ENCODE measurements around the gene LSAMP.
"Not testable (repeated sequence)": the region's sequence is repeated elsewhere in the genome, so short reads cannot be mapped to it uniquely, and the experiment has no call there.

Gene LSAMP

DNA sequence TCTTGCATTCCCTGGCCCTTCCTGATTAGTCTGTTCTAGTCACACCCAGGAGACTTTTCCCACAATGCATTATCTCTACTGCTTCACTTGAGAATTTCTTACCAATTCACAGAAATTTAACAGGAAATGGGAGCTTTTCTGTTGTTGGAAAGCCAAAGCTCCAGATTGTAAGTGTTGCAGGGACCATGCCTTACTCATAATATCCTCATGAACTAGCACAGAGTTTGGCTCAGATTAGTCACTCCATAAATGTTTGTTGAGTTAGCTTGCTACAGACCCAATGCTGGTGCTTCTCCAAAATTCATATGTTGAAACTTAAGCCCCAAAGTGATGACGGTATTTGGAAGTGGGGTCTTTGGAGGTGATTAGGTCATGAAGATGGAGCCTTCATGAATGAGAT is 589.4 kb downstream of the LSAMP start:
- no peak overlapping the region for H3K9ac ChIP-seq (ENCODE audit: low read depth, low read length)
- peaks cover 32% of the 10 kb centered on the region for H3K4me1 ChIP-seq (ENCODE audit: control insufficient read depth, insufficient read depth, low read length)
- H3K4me3 ChIP-seq (ENCODE audit: low read depth, low read length), result no peak overlapping the region
- H3K36me3 ChIP-seq (ENCODE audit: control insufficient read depth, insufficient read depth, low read length), result no peaks in the 10 kb centered on the region
- no peaks in the 10 kb centered on the region for H3K9me3 ChIP-seq (ENCODE audit: control insufficient read depth, insufficient read depth, low read length)
- H3K27me3 ChIP-seq (ENCODE audit: control insufficient read depth, insufficient read depth, low read length), result no peaks in the 10 kb centered on the region

DNA sequence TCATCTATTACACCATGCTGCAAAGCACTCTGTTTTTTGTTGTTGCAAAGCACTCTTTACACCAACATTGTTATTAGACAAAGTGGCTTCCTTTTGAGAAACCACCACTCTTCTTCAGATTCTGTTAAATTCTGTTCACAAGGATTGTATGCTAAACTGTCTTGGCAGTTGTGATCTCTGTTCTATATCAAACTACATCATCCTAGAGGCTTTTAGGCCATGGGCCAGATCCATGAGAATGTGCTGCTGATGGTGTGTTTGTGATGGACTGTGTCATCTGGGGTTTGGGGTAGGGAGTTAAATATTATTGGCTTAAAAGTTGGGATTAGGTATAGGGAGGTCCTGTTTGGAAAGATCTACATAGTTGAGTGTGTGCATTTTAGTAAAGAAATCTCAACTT is 592.2 kb downstream of the LSAMP start:
- Histone ChIP-seq H3K4me3 (ENCODE audit: low read depth, low read length) (no peak overlapping the region), H3K9ac (ENCODE audit: low read depth, low read length) (no peak overlapping the region), H3K27me3 (ENCODE audit: control insufficient read depth, insufficient read depth, low read length) (no peaks in the 10 kb centered on the region), H3K9me3 (ENCODE audit: control insufficient read depth, insufficient read depth, low read length) (no peaks in the 10 kb centered on the region), H3K4me1 (ENCODE audit: control insufficient read depth, insufficient read depth, low read length) (peaks cover 12% of the 10 kb centered on the region), H3K36me3 (ENCODE audit: control insufficient read depth, insufficient read depth, low read length) (no peaks in the 10 kb centered on the region)

DNA sequence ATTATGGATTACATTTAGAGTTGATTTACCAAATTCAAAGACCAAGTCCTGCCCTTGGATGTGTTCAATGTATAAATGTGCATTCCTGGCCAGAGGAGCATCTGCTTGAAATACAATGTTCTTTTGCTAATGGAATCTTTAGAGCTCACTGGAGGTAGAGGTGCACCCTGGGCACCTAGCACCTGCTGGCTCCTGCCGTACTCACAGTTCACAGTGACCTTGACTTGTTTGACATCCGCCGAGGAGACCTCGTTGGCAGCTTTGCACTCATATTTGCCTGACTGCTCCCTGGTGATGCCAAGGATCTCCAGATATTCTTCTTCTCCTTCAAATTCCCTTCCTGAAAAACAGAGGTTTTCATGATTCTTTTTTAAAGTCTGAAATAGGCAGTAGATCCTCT is 593.0 kb downstream of the LSAMP start:
- no peaks in the 10 kb centered on the region for H3K9me3 ChIP-seq (ENCODE audit: control insufficient read depth, insufficient read depth, low read length)
- no peaks in the 10 kb centered on the region for H3K27me3 ChIP-seq (ENCODE audit: control insufficient read depth, insufficient read depth, low read length)
- peaks cover 6% of the 10 kb centered on the region for H3K4me1 ChIP-seq (ENCODE audit: control insufficient read depth, insufficient read depth, low read length)
- H3K4me3 ChIP-seq (ENCODE audit: low read depth, low read length), result no peak overlapping the region
- H3K9ac ChIP-seq (ENCODE audit: low read depth, low read length), result no peak overlapping the region
- H3K36me3 ChIP-seq (ENCODE audit: control insufficient read depth, insufficient read depth, low read length), result no peaks in the 10 kb centered on the region

DNA sequence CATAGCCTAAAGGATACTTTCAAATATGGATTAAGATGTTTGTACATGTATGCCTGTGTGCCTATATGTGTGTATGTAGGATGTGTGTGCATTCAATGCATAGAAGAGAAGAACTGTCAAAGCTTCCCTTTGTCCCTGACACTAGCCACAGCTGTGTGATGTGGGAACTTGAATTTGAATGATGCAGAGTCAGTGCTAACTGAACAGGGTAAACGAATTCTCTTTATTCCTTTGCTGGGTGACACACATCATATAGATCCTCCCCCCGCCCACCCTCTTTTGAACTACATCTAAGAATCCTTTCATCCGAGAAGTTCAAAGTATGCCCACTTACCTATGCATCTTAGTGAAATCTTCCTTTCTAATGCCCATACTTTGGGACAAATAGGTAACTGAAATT is 593.7 kb downstream of the LSAMP start:
- Histone ChIP-seq H3K36me3 (ENCODE audit: control insufficient read depth, insufficient read depth, low read length) (no peaks in the 10 kb centered on the region), H3K9ac (ENCODE audit: low read depth, low read length) (no peak overlapping the region), H3K27me3 (ENCODE audit: control insufficient read depth, insufficient read depth, low read length) (no peaks in the 10 kb centered on the region), H3K4me1 (ENCODE audit: control insufficient read depth, insufficient read depth, low read length) (peaks cover 1% of the 10 kb centered on the region), H3K4me3 (ENCODE audit: low read depth, low read length) (no peak overlapping the region), H3K9me3 (ENCODE audit: control insufficient read depth, insufficient read depth, low read length) (no peaks in the 10 kb centered on the region)

DNA sequence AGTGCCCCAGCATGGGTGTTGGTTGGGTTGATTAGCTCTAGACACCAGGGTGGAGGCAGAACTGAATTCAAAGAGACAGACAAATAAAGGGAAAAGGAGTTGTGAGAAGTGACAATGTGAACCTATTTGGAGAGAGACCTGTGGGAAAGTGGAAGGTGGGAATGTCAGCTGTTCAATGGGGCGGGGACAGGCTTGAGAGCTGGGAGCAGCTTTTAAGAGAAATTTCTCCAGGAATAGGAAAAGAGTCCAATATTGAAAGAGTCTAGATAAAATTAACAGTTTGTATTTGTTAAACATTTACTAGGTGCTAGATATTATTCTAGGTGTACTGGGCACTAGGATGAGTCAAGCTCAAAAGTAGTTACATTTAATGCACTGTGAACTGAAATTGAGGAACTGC is 596.6 kb downstream of the LSAMP start:
- H3K4me1 ChIP-seq (ENCODE audit: control insufficient read depth, insufficient read depth, low read length), result peaks cover 5% of the 10 kb centered on the region
- H3K9me3 ChIP-seq (ENCODE audit: control insufficient read depth, insufficient read depth, low read length), result no peaks in the 10 kb centered on the region
- H3K36me3 ChIP-seq (ENCODE audit: control insufficient read depth, insufficient read depth, low read length), result no peaks in the 10 kb centered on the region
- no peaks in the 10 kb centered on the region for H3K27me3 ChIP-seq (ENCODE audit: control insufficient read depth, insufficient read depth, low read length)
- no peak overlapping the region for H3K9ac ChIP-seq (ENCODE audit: low read depth, low read length)
- H3K4me3 ChIP-seq (ENCODE audit: low read depth, low read length), result no peak overlapping the region

DNA sequence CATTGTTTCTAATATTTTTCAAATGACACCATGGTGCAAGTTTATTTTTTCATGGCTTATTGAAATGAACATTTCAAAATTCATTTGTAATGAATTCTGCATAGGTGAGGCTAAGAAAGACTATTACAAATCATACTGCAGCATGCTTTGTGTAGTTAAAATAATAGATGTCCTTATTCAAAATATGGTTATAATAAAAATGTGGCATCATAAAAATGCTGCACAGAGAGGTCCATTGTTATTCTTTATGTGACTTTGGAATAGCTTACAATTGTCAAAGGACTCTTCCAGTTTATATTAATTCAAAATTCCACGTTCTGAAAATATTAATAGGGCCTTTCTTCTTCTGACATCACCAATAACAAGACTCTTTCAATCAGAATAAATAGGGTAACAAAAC is 599.3 kb downstream of the LSAMP start:
- H3K36me3 ChIP-seq (ENCODE audit: control insufficient read depth, insufficient read depth, low read length), result no peaks in the 10 kb centered on the region
- H3K4me1 ChIP-seq (ENCODE audit: control insufficient read depth, insufficient read depth, low read length), result peaks cover 5% of the 10 kb centered on the region
- H3K4me3 ChIP-seq (ENCODE audit: low read depth, low read length), result no peak overlapping the region
- H3K9me3 ChIP-seq (ENCODE audit: control insufficient read depth, insufficient read depth, low read length), result no peaks in the 10 kb centered on the region
- H3K9ac ChIP-seq (ENCODE audit: low read depth, low read length), result no peak overlapping the region
- no peaks in the 10 kb centered on the region for H3K27me3 ChIP-seq (ENCODE audit: control insufficient read depth, insufficient read depth, low read length)

DNA sequence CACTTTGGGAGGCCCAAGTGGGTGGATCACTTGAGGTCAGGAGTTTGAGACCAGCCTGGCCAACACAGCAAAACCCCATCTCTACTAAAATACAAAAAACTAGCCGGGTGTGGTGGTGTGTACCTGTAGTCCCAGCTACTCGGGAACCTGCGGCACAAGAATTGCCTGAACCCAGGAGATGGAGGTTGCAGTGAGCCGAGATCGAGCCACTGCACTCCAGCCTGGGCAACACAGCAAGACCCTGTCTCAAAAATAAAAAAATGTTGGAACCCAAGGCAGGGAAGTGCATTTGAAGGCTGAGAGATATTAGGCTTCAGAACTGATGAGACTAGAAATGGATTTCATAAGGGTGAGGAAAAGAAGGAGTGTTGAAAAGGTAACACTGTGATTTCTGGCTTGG is 600.6 kb downstream of the LSAMP start:
- not testable (repeated sequence) for H3K9me3 ChIP-seq (ENCODE audit: control insufficient read depth, insufficient read depth, low read length); H3K4me1 ChIP-seq (ENCODE audit: control insufficient read depth, insufficient read depth, low read length); H3K36me3 ChIP-seq (ENCODE audit: control insufficient read depth, insufficient read depth, low read length); H3K9ac ChIP-seq (ENCODE audit: low read depth, low read length); H3K27me3 ChIP-seq (ENCODE audit: control insufficient read depth, insufficient read depth, low read length); H3K4me3 ChIP-seq (ENCODE audit: low read depth, low read length)

DNA sequence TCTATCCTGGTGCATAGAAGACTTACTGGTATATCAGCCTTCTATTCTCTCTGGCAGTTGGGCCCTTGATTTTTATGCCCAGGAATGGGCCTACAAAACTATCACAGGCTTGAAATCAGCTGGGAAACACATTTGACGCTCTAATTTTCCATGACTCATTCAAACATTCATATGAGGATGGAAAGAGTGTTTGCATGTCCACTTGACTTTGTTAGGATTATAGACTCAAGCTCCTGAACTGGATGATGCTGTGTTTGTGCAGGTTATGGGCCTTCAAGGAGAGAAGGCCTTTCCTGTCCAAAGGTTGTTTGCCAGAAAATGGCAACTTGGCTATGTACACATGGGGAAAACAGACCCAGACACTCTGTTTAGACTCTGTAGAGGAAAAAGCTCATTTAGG is 602.1 kb downstream of the LSAMP start:
- H3K27me3 ChIP-seq (ENCODE audit: control insufficient read depth, insufficient read depth, low read length), result no peaks in the 10 kb centered on the region
- peaks cover 5% of the 10 kb centered on the region for H3K4me1 ChIP-seq (ENCODE audit: control insufficient read depth, insufficient read depth, low read length)
- no peaks in the 10 kb centered on the region for H3K9me3 ChIP-seq (ENCODE audit: control insufficient read depth, insufficient read depth, low read length)
- no peak overlapping the region for H3K9ac ChIP-seq (ENCODE audit: low read depth, low read length)
- H3K4me3 ChIP-seq (ENCODE audit: low read depth, low read length), result no peak overlapping the region
- H3K36me3 ChIP-seq (ENCODE audit: control insufficient read depth, insufficient read depth, low read length), result no peaks in the 10 kb centered on the region

DNA sequence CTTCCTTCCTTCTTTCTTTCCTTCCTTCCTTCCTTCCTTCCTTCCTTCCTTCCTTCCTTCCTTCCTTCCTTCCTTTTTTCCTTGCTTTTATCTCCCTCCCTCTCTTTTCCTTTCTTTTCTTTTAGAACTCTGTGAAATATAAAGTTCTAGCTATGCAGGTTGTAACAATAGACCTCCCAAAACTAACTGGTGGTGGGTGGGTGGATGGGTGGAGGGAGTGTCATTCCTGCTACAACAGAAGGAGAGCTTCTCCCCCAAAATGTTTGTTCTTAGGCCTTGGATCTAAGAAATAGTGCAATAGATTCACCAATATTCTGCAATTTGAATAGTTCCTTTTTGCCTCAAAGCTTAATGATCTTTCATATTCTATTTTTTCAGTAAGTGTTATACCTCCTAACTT is 606.0 kb downstream of the LSAMP start:
- Histone ChIP-seq H3K27me3 (ENCODE audit: control insufficient read depth, insufficient read depth, low read length) (no peaks in the 10 kb centered on the region), H3K36me3 (ENCODE audit: control insufficient read depth, insufficient read depth, low read length) (no peaks in the 10 kb centered on the region), H3K9ac (ENCODE audit: low read depth, low read length) (no peak overlapping the region), H3K9me3 (ENCODE audit: control insufficient read depth, insufficient read depth, low read length) (no peaks in the 10 kb centered on the region), H3K4me3 (ENCODE audit: low read depth, low read length) (no peak overlapping the region), H3K4me1 (ENCODE audit: control insufficient read depth, insufficient read depth, low read length) (no peaks in the 10 kb centered on the region)

DNA sequence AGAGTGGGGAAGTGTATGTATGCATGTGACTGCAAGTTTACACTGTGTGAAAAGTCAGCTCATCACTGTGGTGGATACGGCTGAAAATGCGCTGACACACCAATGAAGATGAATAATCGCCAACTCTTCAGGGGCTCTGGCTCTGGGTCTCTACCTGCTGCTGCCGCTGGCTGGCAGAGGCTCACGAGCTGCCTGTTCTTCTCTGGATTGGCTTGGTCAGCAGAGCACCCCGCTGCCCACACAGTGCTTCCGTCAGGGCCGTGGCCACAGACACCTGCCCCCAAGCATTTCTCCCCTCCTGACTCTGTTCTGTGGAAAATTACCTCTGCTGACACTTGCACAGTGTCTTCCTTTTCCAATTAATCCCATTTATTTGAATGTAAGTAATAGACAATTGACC is 606.5 kb downstream of the LSAMP start:
- H3K36me3 ChIP-seq (ENCODE audit: control insufficient read depth, insufficient read depth, low read length), result no peaks in the 10 kb centered on the region
- no peak overlapping the region for H3K4me3 ChIP-seq (ENCODE audit: low read depth, low read length)
- no peaks in the 10 kb centered on the region for H3K9me3 ChIP-seq (ENCODE audit: control insufficient read depth, insufficient read depth, low read length)
- H3K9ac ChIP-seq (ENCODE audit: low read depth, low read length), result no peak overlapping the region
- no peaks in the 10 kb centered on the region for H3K4me1 ChIP-seq (ENCODE audit: control insufficient read depth, insufficient read depth, low read length)
- H3K27me3 ChIP-seq (ENCODE audit: control insufficient read depth, insufficient read depth, low read length), result no peaks in the 10 kb centered on the region

DNA sequence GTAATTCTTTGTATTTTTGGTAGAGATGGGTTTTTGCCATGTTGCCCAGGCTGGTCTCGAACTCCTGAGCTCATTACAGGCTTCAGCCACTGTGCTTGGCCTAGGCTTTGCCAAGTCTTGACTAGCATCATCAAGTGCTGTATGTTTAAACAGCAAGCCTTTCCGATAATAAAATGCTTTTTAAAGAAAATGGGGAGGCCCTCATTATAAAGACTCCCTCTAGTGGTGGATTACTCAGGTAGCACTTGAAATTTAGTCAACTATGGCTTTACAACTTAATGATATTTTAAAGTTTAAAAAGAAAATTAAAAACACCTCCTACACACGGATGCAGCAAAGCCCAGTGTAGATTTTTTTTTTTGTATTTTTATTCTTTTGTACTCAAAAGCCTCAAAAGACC is 608.3 kb downstream of the LSAMP start:
- Histone ChIP-seq H3K4me3 (ENCODE audit: low read depth, low read length) (no peak overlapping the region), H3K9me3 (ENCODE audit: control insufficient read depth, insufficient read depth, low read length) (no peaks in the 10 kb centered on the region), H3K36me3 (ENCODE audit: control insufficient read depth, insufficient read depth, low read length) (no peaks in the 10 kb centered on the region), H3K4me1 (ENCODE audit: control insufficient read depth, insufficient read depth, low read length) (no peaks in the 10 kb centered on the region), H3K9ac (ENCODE audit: low read depth, low read length) (no peak overlapping the region), H3K27me3 (ENCODE audit: control insufficient read depth, insufficient read depth, low read length) (no peaks in the 10 kb centered on the region)

DNA sequence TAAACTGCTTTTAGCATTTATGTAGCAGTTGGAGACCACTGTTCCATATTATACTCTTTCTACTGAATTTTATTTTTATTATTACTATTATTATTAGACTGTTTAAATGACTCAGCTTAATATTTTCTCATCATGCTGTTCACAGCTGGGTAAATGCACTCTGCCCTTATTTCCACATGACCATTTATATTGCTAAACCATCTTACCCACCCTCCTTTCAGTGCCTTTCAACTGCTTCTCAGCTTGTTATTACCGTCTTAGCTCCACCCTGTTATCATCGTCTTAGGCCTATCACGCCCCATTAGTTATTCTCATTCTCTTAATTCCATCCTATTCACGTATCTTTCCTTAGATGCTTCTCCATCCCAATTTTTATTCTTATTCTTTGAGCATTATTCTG is 609.3 kb downstream of the LSAMP start:
- H3K4me3 ChIP-seq (ENCODE audit: low read depth, low read length), result no peak overlapping the region
- peaks cover 4% of the 10 kb centered on the region for H3K4me1 ChIP-seq (ENCODE audit: control insufficient read depth, insufficient read depth, low read length)
- H3K36me3 ChIP-seq (ENCODE audit: control insufficient read depth, insufficient read depth, low read length), result no peaks in the 10 kb centered on the region
- no peaks in the 10 kb centered on the region for H3K9me3 ChIP-seq (ENCODE audit: control insufficient read depth, insufficient read depth, low read length)
- H3K27me3 ChIP-seq (ENCODE audit: control insufficient read depth, insufficient read depth, low read length), result no peaks in the 10 kb centered on the region
- H3K9ac ChIP-seq (ENCODE audit: low read depth, low read length), result no peak overlapping the region

DNA sequence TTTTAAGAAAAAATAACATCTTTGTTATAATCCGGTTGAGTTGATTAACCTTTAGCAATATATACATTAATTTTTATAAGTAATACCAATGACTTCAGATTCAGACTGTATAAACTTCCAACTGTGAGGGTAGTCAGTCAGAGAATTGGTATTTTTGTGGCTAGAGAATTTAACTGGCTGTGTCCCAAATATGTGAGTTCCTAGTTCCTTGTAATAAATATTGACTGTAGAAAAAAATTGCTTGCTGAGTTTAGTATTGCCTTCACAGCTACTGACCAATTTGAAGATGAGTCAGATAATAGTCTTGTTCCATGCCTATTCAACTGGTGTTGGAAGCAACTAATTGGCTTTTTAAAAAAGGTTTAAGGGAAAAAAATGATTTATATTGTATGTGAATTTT is 611.2 kb downstream of the LSAMP start:
- no peak overlapping the region for H3K9ac ChIP-seq (ENCODE audit: low read depth, low read length)
- no peaks in the 10 kb centered on the region for H3K36me3 ChIP-seq (ENCODE audit: control insufficient read depth, insufficient read depth, low read length)
- no peaks in the 10 kb centered on the region for H3K27me3 ChIP-seq (ENCODE audit: control insufficient read depth, insufficient read depth, low read length)
- no peaks in the 10 kb centered on the region for H3K9me3 ChIP-seq (ENCODE audit: control insufficient read depth, insufficient read depth, low read length)
- H3K4me3 ChIP-seq (ENCODE audit: low read depth, low read length), result no peak overlapping the region
- peaks cover 6% of the 10 kb centered on the region for H3K4me1 ChIP-seq (ENCODE audit: control insufficient read depth, insufficient read depth, low read length)
